H9 (cell line): Measurements from ENCODE around the gene NEGR1. TPM values are rescaled to one million over a fixed set of nuclear protein-coding genes. Genes with fewer than 3 reads are reported as not detected.

Source experiments
- DNase-seq: peaks from one replicate; pipeline ENCODE4 v3.0.0-alpha.2; 2017
- H2AFZ ChIP-seq: one replicate; pipeline ENCODE4 v1.6.1; 2013; ENCODE audit warnings: mild to moderate bottlenecking, low read length, control low read depth, moderate library complexity
- H2AK5ac ChIP-seq: 2 replicates; pipeline ENCODE4 v1.6.1; 2013; ENCODE audit warnings: low read length, control low read depth, mixed read lengths; ENCODE audit not compliant: insufficient read length
- H2BK120ac ChIP-seq: one replicate; pipeline ENCODE4 v1.6.1; 2013; ENCODE audit warnings: low read depth, mild to moderate bottlenecking, low read length, control low read depth, inconsistent platforms; ENCODE audit not compliant: poor library complexity, severe bottlenecking
- H2BK12ac ChIP-seq: 2 replicates; pipeline ENCODE4 v1.6.1; 2013; ENCODE audit warnings: low read length, control low read depth, mixed read lengths, low read depth; ENCODE audit not compliant: insufficient read length
- H2BK15ac ChIP-seq: 2 replicates; pipeline ENCODE4 v1.6.1; 2013; ENCODE audit warnings: low read depth, low read length, control low read depth
- H2BK20ac ChIP-seq: one replicate; pipeline ENCODE4 v1.6.1; 2013; ENCODE audit warnings: low read depth, mild to moderate bottlenecking, low read length, control low read depth, inconsistent platforms; ENCODE audit not compliant: poor library complexity, severe bottlenecking
- H2BK5ac ChIP-seq: 2 replicates; pipeline ENCODE4 v1.6.1; 2013; ENCODE audit warnings: low read length, control low read depth, mixed read lengths; ENCODE audit not compliant: insufficient read length
- H3K14ac ChIP-seq: 2 replicates; pipeline ENCODE4 v1.6.1; 2013; ENCODE audit warnings: low read length, control low read depth; ENCODE audit not compliant: insufficient read depth
- H3K18ac ChIP-seq: 2 replicates; pipeline ENCODE4 v1.6.1; 2013; ENCODE audit warnings: low read depth, mild to moderate bottlenecking, mixed read lengths, low read length, control low read depth; ENCODE audit not compliant: insufficient read length
- H3K23ac ChIP-seq: 2 replicates; pipeline ENCODE4 v1.6.1; 2013; ENCODE audit warnings: low read length, control low read depth, mixed read lengths, low read depth; ENCODE audit not compliant: insufficient read length
- H3K23me2 ChIP-seq: 2 replicates; pipeline ENCODE4 v1.6.1; 2013; ENCODE audit warnings: low read depth, mild to moderate bottlenecking, mixed read lengths, low read length, control low read depth; ENCODE audit not compliant: insufficient read length, poor library complexity, severe bottlenecking
- H3K27ac ChIP-seq: 2 replicates; pipeline ENCODE4 v1.5.1; 2013; ENCODE audit warnings: low read length, control low read depth, mixed read lengths, low read depth; ENCODE audit not compliant: insufficient read length
- H3K27me3 ChIP-seq: 2 replicates; pipeline ENCODE4 v1.6.1; 2013; ENCODE audit warnings: low read length, control low read depth, inconsistent platforms; ENCODE audit not compliant: insufficient read depth
- H3K4ac ChIP-seq: 2 replicates; pipeline ENCODE4 v1.6.1; 2013; ENCODE audit warnings: low read depth, mild to moderate bottlenecking, control low read depth, inconsistent platforms, low read length, moderate library complexity
- H3K4me1 ChIP-seq: 2 replicates; pipeline ENCODE4 v1.6.1; 2013; ENCODE audit warnings: low read length, control low read depth, inconsistent platforms; ENCODE audit not compliant: insufficient read depth
- H3K4me2 ChIP-seq: 2 replicates; pipeline ENCODE4 v1.6.1; 2013; ENCODE audit warnings: low read length, control low read depth, mixed read lengths; ENCODE audit not compliant: insufficient read length, insufficient read depth
- H3K56ac ChIP-seq: 2 replicates; pipeline ENCODE4 v1.6.1; 2013; ENCODE audit warnings: low read depth, mild to moderate bottlenecking, mixed read lengths, low read length, control low read depth; ENCODE audit not compliant: insufficient read length
- H3K79me1 ChIP-seq: 2 replicates; pipeline ENCODE4 v1.6.1; 2013; ENCODE audit warnings: low read depth, mild to moderate bottlenecking, moderate library complexity, low read length, control low read depth, inconsistent platforms; ENCODE audit not compliant: insufficient read depth, poor library complexity, severe bottlenecking
- H3K79me2 ChIP-seq: 2 replicates; pipeline ENCODE4 v1.6.1; 2013; ENCODE audit warnings: low read length, control low read depth, inconsistent platforms; ENCODE audit not compliant: insufficient read depth
- H3K9ac ChIP-seq: 2 replicates; pipeline ENCODE4 v1.6.1; 2013; ENCODE audit warnings: low read length, control low read depth, mixed read lengths; ENCODE audit not compliant: insufficient read length; ENCODE audit errors: extremely low read depth
- H3K9me3 ChIP-seq: one replicate; pipeline ENCODE4 v1.6.1; 2013; ENCODE audit warnings: low read depth, low read length, inconsistent platforms; ENCODE audit not compliant: control insufficient read depth
- H3T11ph ChIP-seq: one replicate; pipeline ENCODE4 v1.6.1; 2013; ENCODE audit warnings: mild to moderate bottlenecking, low read length, control low read depth, inconsistent platforms
- H4K20me1 ChIP-seq: one replicate; pipeline ENCODE4 v1.6.1; 2013; ENCODE audit not compliant: control insufficient read depth, insufficient read length, insufficient read depth
- H4K5ac ChIP-seq: 2 replicates; pipeline ENCODE4 v1.6.1; 2013; ENCODE audit warnings: low read depth, mild to moderate bottlenecking, mixed read lengths, low read length, control low read depth; ENCODE audit not compliant: insufficient read length
- H4K8ac ChIP-seq: replicated peaks from 2 replicates; pipeline ENCODE4 v1.6.1; 2013; ENCODE audit warnings: low read length, control low read depth, mixed read lengths, low read depth; ENCODE audit not compliant: insufficient read length
- H4K91ac ChIP-seq: 2 replicates; pipeline ENCODE4 v1.6.1; 2013; ENCODE audit warnings: low read depth, mild to moderate bottlenecking, moderate library complexity, mixed read lengths, low read length, control low read depth; ENCODE audit not compliant: insufficient read length
- H3K27ac Mint-ChIP-seq, 3 experiments: 2 replicates in 2 of 3; 3 replicates in 1 of 3; pipeline ENCODE4 v1.8.0; 2020 to 2021; ENCODE audit warnings: mixed read lengths in 3 of 3, mild to moderate bottlenecking in 1 of 3, moderate library complexity in 1 of 3
- H3K27me3 Mint-ChIP-seq: 2 replicates; pipeline ENCODE4 v1.8.0; 2021; ENCODE audit warnings: low read depth, mild to moderate bottlenecking, moderate library complexity, mixed read lengths
- H3K36me3 Mint-ChIP-seq, 3 experiments: 2 replicates in 2 of 3; 3 replicates in 1 of 3; pipeline ENCODE4 v1.8.0; 2020 to 2021; ENCODE audit warnings: low read depth in 3 of 3, mixed read lengths in 3 of 3; ENCODE audit not compliant: insufficient read depth in 1 of 3
- H3K4me1 Mint-ChIP-seq, 2 experiments: 2 replicates each; pipeline ENCODE4 v1.8.0; 2020; ENCODE audit warnings: mixed read lengths in 2 of 2
- H3K4me3 Mint-ChIP-seq, 2 experiments: 2 replicates in 1 of 2; 3 replicates in 1 of 2; pipeline ENCODE4 v1.8.0; 2020 to 2021; ENCODE audit warnings: mild to moderate bottlenecking in 2 of 2, mixed read lengths in 2 of 2, moderate library complexity in 1 of 2
- H3K9me3 Mint-ChIP-seq, 2 experiments: 2 replicates in 1 of 2; 3 replicates in 1 of 2; pipeline ENCODE4 v1.8.0; 2020; ENCODE audit warnings: mild to moderate bottlenecking in 2 of 2, mixed read lengths in 2 of 2, moderate library complexity in 1 of 2
- total RNA-seq: library from RNA; stranded (reverse); gene quantifications from 2 replicates; pipeline ENCODE4 v1.2.1, GENCODE V29; 2021
- TF ChIP-seq, protein P1 (sequence below): fragments of 200-600 bp; sonication (generic); conservative IDR thresholded peaks from 3 replicates; pipeline ENCODE4 v1.8.0; 2021; ENCODE audit warnings: antibody characterized with exemption, mild to moderate bottlenecking

The NEGR1 gene
- total RNA-seq, 1 experiment from 2014 or later: 0.13 TPM

DNA sequence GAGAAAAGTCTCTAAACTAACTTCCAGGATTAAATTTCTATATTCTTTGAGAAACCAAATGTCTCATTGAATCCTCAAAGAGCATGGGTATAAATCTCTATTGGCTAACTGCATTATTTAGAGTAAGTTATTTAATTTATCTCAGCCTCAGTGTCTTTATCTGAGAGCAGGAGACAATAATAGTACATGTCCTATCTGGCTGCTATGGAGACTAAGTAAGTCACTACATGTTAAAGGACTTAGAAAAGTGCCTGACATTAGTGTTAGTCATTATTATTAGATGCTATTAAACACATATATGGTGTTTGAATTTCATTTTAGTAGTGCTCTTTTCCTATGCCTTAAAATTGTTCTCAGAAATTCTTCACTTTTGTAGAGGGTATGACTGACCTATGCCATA lies 505.2 kb downstream of the NEGR1 start:
- H4K8ac ChIP-seq: no peak overlapping the region
- H2BK20ac ChIP-seq: no peak overlapping the region
- H3K27ac ChIP-seq: no peak overlapping the region
- H3K4ac ChIP-seq: no peak overlapping the region
- H2BK120ac ChIP-seq: no peak overlapping the region
- no peaks in the 10 kb centered on the region for H4K20me1 ChIP-seq
- no peak overlapping the region for H2BK5ac ChIP-seq
- H2BK12ac ChIP-seq: no peak overlapping the region
- H3K79me2 ChIP-seq: no peaks in the 10 kb centered on the region
- H3K79me1 ChIP-seq: no peaks in the 10 kb centered on the region
- H3K4me1 ChIP-seq: no peaks in the 10 kb centered on the region
- H3T11ph ChIP-seq: no peak overlapping the region
- Mint-ChIP-seq H3K4me1 (peaks cover 7 to 10% of the 10 kb centered on the region in 2 experiments; a peak in 3 of 4 replicates), H3K4me3 (no peak overlapping the region), H3K27ac (no peak overlapping the region), H3K9me3 (no peaks in the 10 kb centered on the region), H3K36me3 (no peaks in the 10 kb centered on the region), H3K27me3 (no peaks in the 10 kb centered on the region)
- no peak overlapping the region for H2AFZ ChIP-seq
- H3K14ac ChIP-seq: no peak overlapping the region
- no peak overlapping the region for H2BK15ac ChIP-seq
- H4K5ac ChIP-seq: no peak overlapping the region
- H3K4me2 ChIP-seq: no peak overlapping the region
- H3K27me3 ChIP-seq: no peaks in the 10 kb centered on the region
- H3K56ac ChIP-seq: no peak overlapping the region
- no peak overlapping the region for H3K9ac ChIP-seq
- H3K9me3 ChIP-seq: no peaks in the 10 kb centered on the region
- no peak overlapping the region for H3K23ac ChIP-seq
- H3K18ac ChIP-seq: no peak overlapping the region
- DNase-seq: no peak
- TF ChIP-seq, protein P1, sequence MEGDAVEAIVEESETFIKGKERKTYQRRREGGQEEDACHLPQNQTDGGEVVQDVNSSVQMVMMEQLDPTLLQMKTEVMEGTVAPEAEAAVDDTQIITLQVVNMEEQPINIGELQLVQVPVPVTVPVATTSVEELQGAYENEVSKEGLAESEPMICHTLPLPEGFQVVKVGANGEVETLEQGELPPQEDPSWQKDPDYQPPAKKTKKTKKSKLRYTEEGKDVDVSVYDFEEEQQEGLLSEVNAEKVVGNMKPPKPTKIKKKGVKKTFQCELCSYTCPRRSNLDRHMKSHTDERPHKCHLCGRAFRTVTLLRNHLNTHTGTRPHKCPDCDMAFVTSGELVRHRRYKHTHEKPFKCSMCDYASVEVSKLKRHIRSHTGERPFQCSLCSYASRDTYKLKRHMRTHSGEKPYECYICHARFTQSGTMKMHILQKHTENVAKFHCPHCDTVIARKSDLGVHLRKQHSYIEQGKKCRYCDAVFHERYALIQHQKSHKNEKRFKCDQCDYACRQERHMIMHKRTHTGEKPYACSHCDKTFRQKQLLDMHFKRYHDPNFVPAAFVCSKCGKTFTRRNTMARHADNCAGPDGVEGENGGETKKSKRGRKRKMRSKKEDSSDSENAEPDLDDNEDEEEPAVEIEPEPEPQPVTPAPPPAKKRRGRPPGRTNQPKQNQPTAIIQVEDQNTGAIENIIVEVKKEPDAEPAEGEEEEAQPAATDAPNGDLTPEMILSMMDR: no peak
- H4K91ac ChIP-seq: no peak overlapping the region
- no peak overlapping the region for H2AK5ac ChIP-seq
- no peaks in the 10 kb centered on the region for H3K23me2 ChIP-seq
